ENCODE data around the gene RPAP2. TPM values are rescaled to one million over a fixed set of nuclear protein-coding genes. Genes with fewer than 3 reads are reported as not detected.
"Not testable (repeated sequence)": the region's sequence is repeated elsewhere in the genome, so short reads cannot be mapped to it uniquely, and the experiment has no call there.

RPAP2 gene
- total and polyA plus RNA-seq, 2 of the 8 experiments (the other 6 are each of a cell fraction or from before 2014, with no cell fraction given): 7.9 to 28.4 TPM

DNA sequence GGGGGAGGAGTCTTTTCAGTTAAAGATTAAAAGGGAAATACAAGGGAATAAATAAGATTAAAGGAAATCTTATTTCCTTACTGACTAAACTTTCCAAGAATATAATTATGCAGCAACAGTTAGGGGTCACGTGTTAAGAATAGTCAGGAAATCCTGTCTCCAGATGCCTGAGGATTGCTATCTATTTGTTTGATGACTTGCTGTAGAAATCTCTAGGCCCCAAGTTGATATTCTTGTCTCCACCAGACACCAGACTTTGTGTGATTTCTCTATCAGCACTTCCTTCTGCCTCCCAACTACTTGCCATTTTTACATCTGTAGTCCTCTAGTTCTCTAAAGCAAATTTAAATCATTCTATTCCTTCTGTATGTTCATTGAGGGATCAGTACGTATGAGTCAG is 77.5 kb downstream of the RPAP2 start (continued):
- TF ChIP-seq KDM5A (IDR thresholded peaks at IDR 0.05; ENCODE audit: low read length) (no peak), MAX (IDR thresholded peaks at IDR 0.05) (no peak), TEAD4 (IDR thresholded peaks at IDR 0.05; ENCODE audit: low read depth, low read length) (no peak), EGR1 (IDR thresholded peaks at IDR 0.05; ENCODE audit: borderline replicate concordance, low read depth, low read length) (no peak), TAF7 (optimal IDR thresholded peaks at IDR 0.05; ENCODE audit: borderline replicate concordance, low read depth, low read length) (no peak)

GRCh38 chr1:92377991-92378390 is 79.1 kb downstream of the RPAP2 start:
- not testable (repeated sequence) for H4K5ac ChIP-seq (ENCODE audit: insufficient read length, low read depth, low read length); H3K4ac ChIP-seq (replicated peaks; ENCODE audit: insufficient read length, low read depth, low read length); H3K9ac ChIP-seq (replicated peaks in 1 of 4; ENCODE audit: extremely low read depth in 1 of 4, low read depth in 3 of 4, low read length in 3 of 4); H3K23me2 ChIP-seq (ENCODE audit: low read depth, low read length); H3K4me2 ChIP-seq (ENCODE audit: insufficient read depth in 1 of 2, low read depth in 2 of 2, low read length in 2 of 2); H2AK5ac ChIP-seq (ENCODE audit: low read depth, low read length); H2BK20ac ChIP-seq (ENCODE audit: low read length); H3K18ac ChIP-seq (ENCODE audit: extremely low read depth, low read length); H3K27ac ChIP-seq (ENCODE audit: low read depth, low read length); H3K4me3 ChIP-seq (ENCODE audit: extremely low read depth in 1 of 4, insufficient read depth in 2 of 4, low read depth in 3 of 4, low read length in 4 of 4); H2AFZ ChIP-seq (ENCODE audit: low read length); H3K4me1 ChIP-seq (replicated peaks in 1 of 4; ENCODE audit: control insufficient read depth in 3 of 4, insufficient read depth in 4 of 4, low read length in 3 of 4); H4K8ac ChIP-seq (ENCODE audit: extremely low read depth, insufficient read depth, low read length); H3K14ac ChIP-seq (ENCODE audit: insufficient read length); H2BK5ac ChIP-seq (ENCODE audit: low read depth, low read length); H3K9me3 ChIP-seq (ENCODE audit: insufficient read depth in 2 of 2, low read depth in 1 of 2, low read length in 1 of 2); DNase-seq (ENCODE audit: low read depth in 1 of 2, low spot score in 2 of 2); FAIRE-seq; H3K79me2 ChIP-seq (ENCODE audit: control insufficient read depth in 1 of 2, insufficient read depth in 2 of 2, low read length in 2 of 2); H2BK12ac ChIP-seq (ENCODE audit: low read depth, low read length); H3K36me3 ChIP-seq (ENCODE audit: control insufficient read depth in 2 of 4, insufficient read depth in 4 of 4, low read length in 3 of 4); H3K23ac ChIP-seq (ENCODE audit: insufficient read length); H2BK15ac ChIP-seq (ENCODE audit: low read length); H3K79me1 ChIP-seq (ENCODE audit: low read depth, low read length); H4K91ac ChIP-seq (replicated peaks; ENCODE audit: insufficient read length, low read length); H3K27me3 ChIP-seq (replicated peaks in 1 of 4; ENCODE audit: control insufficient read depth in 3 of 4, extremely low read depth in 1 of 4, insufficient read depth in 3 of 4, low read length in 3 of 4); H3K56ac ChIP-seq (replicated peaks; ENCODE audit: insufficient read length, low read depth, low read length); H2BK120ac ChIP-seq (replicated peaks; ENCODE audit: low read depth, low read length); H4K20me1 ChIP-seq (replicated peaks in 1 of 2; ENCODE audit: control insufficient read depth in 1 of 2, insufficient read depth in 2 of 2, low read length in 2 of 2)
- WGBS, 2 experiments (ENCODE audit: extremely low coverage in 1 of 2, insufficient coverage in 1 of 2, insufficient read length in 1 of 2, insufficient replicate concordance in 2 of 2, low coverage in 1 of 2, low lambda C conversion rate in 2 of 2, missing lambda C conversion rate in 1 of 2): 93% methylated on average over 4 of the region's 4 CpGs; no CpG with 5 or more reads in 1 of the 2 experiments
- POLR2A ChIA-PET (ENCODE audit: partially characterized antibody): interaction anchor here (1.2 kb wide), 1 partner anchor 10 kb away, joined by 3 read pairs; no protein-coding TSS in a partner anchor
- CTCF ChIA-PET (ENCODE audit: partially characterized antibody): interaction anchor here (0.6 to 2.4 kb wide), 2 partner anchors 13 to 514 kb away, joined by 3 to 7 read pairs; no protein-coding TSS in a partner anchor

All from H1 (cell line).